Loucy (cell line): ENCODE measurements around the gene DMAP1.

Source experiments
- H2AFZ ChIP-seq: fragments of 200-600 bp; sonication (generic); 2 replicates; pipeline ENCODE4 v1.6.0; 2016; ENCODE audit warnings: antibody characterized with exemption, mild to moderate bottlenecking, low read length, moderate library complexity
- H3F3A ChIP-seq: fragments of 200-600 bp; 2 replicates; pipeline ENCODE4 v1.6.0; 2016; ENCODE audit warnings: antibody characterized with exemption, low read depth, mild to moderate bottlenecking
- H3K27me3 ChIP-seq: fragments of 200-600 bp; sonication (generic); 2 replicates; pipeline ENCODE4 v1.6.1; 2014; ENCODE audit warnings: low read length, mild to moderate bottlenecking; ENCODE audit not compliant: insufficient read depth, poor library complexity, severe bottlenecking
- H3K36me3 ChIP-seq: fragments of 200-600 bp; sonication (generic); 2 replicates; pipeline ENCODE4 v1.6.1; 2016; ENCODE audit warnings: low read length; ENCODE audit not compliant: insufficient read depth
- H3K4me1 ChIP-seq: fragments of 200-600 bp; sonication (generic); 2 replicates; pipeline ENCODE4 v1.5.1; 2014; ENCODE audit warnings: low read length, mild to moderate bottlenecking; ENCODE audit not compliant: insufficient read depth, poor library complexity, severe bottlenecking
- H3K4me2 ChIP-seq: fragments of 200-600 bp; sonication (generic); 2 replicates; pipeline ENCODE4 v1.6.0; 2014; ENCODE audit warnings: antibody characterized with exemption, low read length, low read depth, mild to moderate bottlenecking; ENCODE audit not compliant: poor library complexity, severe bottlenecking
- H3K4me3 ChIP-seq: fragments of 200-600 bp; sonication (generic); 2 replicates; pipeline ENCODE4 v1.5.1; 2014; ENCODE audit warnings: low read length, mild to moderate bottlenecking, mixed read lengths; ENCODE audit not compliant: poor library complexity, severe bottlenecking
- H3K79me2 ChIP-seq: fragments of 200-600 bp; sonication (generic); 2 replicates; pipeline ENCODE4 v1.6.1; 2014; ENCODE audit warnings: low read length; ENCODE audit not compliant: insufficient read depth
- H3K9ac ChIP-seq: fragments of 200-600 bp; sonication (generic); 2 replicates; pipeline ENCODE4 v1.6.0; 2014; ENCODE audit warnings: mild to moderate bottlenecking, low read depth, low read length, moderate library complexity; ENCODE audit not compliant: poor library complexity, severe bottlenecking
- H3K9me2 ChIP-seq: fragments of 200-600 bp; sonication (generic); replicated peaks from 2 replicates; pipeline ENCODE4 v1.6.1; 2016; ENCODE audit warnings: low read depth, low read length, mixed read lengths
- H3K9me3 ChIP-seq: fragments of 200-600 bp; sonication (generic); 2 replicates; pipeline ENCODE4 v1.6.1; 2014; ENCODE audit warnings: mild to moderate bottlenecking, antibody characterized with exemption, low read length, low read depth; ENCODE audit not compliant: insufficient read depth
- H4K20me1 ChIP-seq: fragments of 200-600 bp; sonication (generic); 2 replicates; pipeline ENCODE4 v1.6.0; 2014; ENCODE audit warnings: antibody characterized with exemption, low read length, mild to moderate bottlenecking; ENCODE audit not compliant: insufficient read depth, poor library complexity, severe bottlenecking
- CTCF ChIP-seq: fragments of 200-600 bp; sonication (generic); conservative IDR thresholded peaks from 2 replicates; pipeline ENCODE4 v1.5.1; 2014; ENCODE audit warnings: mild to moderate bottlenecking, antibody characterized with exemption, low read length
- EZH2phosphoT487 ChIP-seq: fragments of 200-600 bp; IDR thresholded peaks from 2 replicates; pipeline ENCODE4 v1.6.1; 2018; ENCODE audit warnings: antibody characterized with exemption, mild to moderate bottlenecking, moderate library complexity, borderline replicate concordance

The DMAP1 gene

GRCh38 chr1:44260792-44261170 is 47.5 kb downstream of the DMAP1 start:
- H3K36me3 ChIP-seq, result peaks cover 7% of the 10 kb centered on the region
- no peak overlapping the region for H3K9ac ChIP-seq
- H3F3A ChIP-seq, result no peaks in the 10 kb centered on the region
- no peaks in the 10 kb centered on the region for H3K9me2 ChIP-seq
- H4K20me1 ChIP-seq, result no peaks in the 10 kb centered on the region
- no peaks in the 10 kb centered on the region for H3K4me1 ChIP-seq
- H3K4me3 ChIP-seq, result no peak overlapping the region
- no peaks in the 10 kb centered on the region for H3K79me2 ChIP-seq
- no peaks in the 10 kb centered on the region for H3K9me3 ChIP-seq
- H2AFZ ChIP-seq, result no peak overlapping the region
- H3K27me3 ChIP-seq, result no peaks in the 10 kb centered on the region
- H3K4me2 ChIP-seq, result no peak overlapping the region
- TF ChIP-seq CTCF, result no peak
- TF ChIP-seq EZH2phosphoT487, result no peak

- TF ChIP-seq EZH2phosphoT487, result no peak
Observed at GRCh38 chr1:44261171-44261817, 48.0 kb downstream of the DMAP1 start.

GRCh38 chr1:44261962-44262361 is 48.7 kb downstream of the DMAP1 start:
- Histone ChIP-seq H2AFZ (no peak overlapping the region), H3K4me2 (no peak overlapping the region), H3K27me3 (no peaks in the 10 kb centered on the region), H3K9me3 (no peaks in the 10 kb centered on the region), H3K4me1 (no peaks in the 10 kb centered on the region), H3K9ac (no peak overlapping the region), H3F3A (no peaks in the 10 kb centered on the region), H3K79me2 (no peaks in the 10 kb centered on the region), H3K9me2 (no peaks in the 10 kb centered on the region), H3K4me3 (no peak overlapping the region), H4K20me1 (no peaks in the 10 kb centered on the region), H3K36me3 (no peaks in the 10 kb centered on the region; the same call in 1 of the 2 replicates)
- no peak for TF ChIP-seq CTCF
- no peak for TF ChIP-seq EZH2phosphoT487

More at GRCh38 chr1:44261171-44261817, 48.0 kb downstream of the DMAP1 start:
- Histone ChIP-seq H3K36me3 (peaks cover 5% of the 10 kb centered on the region; the same call in 1 of the 2 replicates), H3K4me2 (no peak overlapping the region), H3K9ac (no peak overlapping the region), H3F3A (no peaks in the 10 kb centered on the region), H3K9me3 (no peaks in the 10 kb centered on the region), H2AFZ (no peak overlapping the region), H3K9me2 (no peaks in the 10 kb centered on the region), H3K4me3 (no peak overlapping the region), H3K27me3 (no peaks in the 10 kb centered on the region), H4K20me1 (no peaks in the 10 kb centered on the region), H3K4me1 (no peaks in the 10 kb centered on the region), H3K79me2 (no peaks in the 10 kb centered on the region)

GRCh38 chr1:44262414-44262813 is 49.1 kb downstream of the DMAP1 start:
- H3K9ac ChIP-seq, result no peak overlapping the region
- H3K4me3 ChIP-seq, result no peak overlapping the region
- no peaks in the 10 kb centered on the region for H3K27me3 ChIP-seq
- no peaks in the 10 kb centered on the region for H3K9me3 ChIP-seq
- TF ChIP-seq CTCF (no peak), EZH2phosphoT487 (no peak)
- H3K79me2 ChIP-seq, result no peaks in the 10 kb centered on the region
- no peak overlapping the region for H2AFZ ChIP-seq
- no peaks in the 10 kb centered on the region for H3K4me1 ChIP-seq
- no peaks in the 10 kb centered on the region for H3F3A ChIP-seq
- H3K4me2 ChIP-seq, result no peak overlapping the region
- no peaks in the 10 kb centered on the region for H4K20me1 ChIP-seq
- H3K9me2 ChIP-seq, result no peaks in the 10 kb centered on the region
- no peaks in the 10 kb centered on the region; the same call in 1 of the 2 replicates for H3K36me3 ChIP-seq
